Neural cell (in vitro differentiated cells): ENCODE data around the gene ZBTB44. TPM values are rescaled to one million over a fixed set of nuclear protein-coding genes. Genes with fewer than 3 reads are reported as not detected.
A peak's percentile ranks its signal among the peaks of the same experiment; 100 is the strongest.

Experiments
- H2AFZ ChIP-seq: fragments of 200-600, 300-800 bp; sonication (generic), shearing (Covaris generic); 2 replicates; pipeline ENCODE4 v1.6.0; 2014; ENCODE audit warnings: low read depth, mild to moderate bottlenecking, antibody characterized with exemption, low read length, moderate library complexity
- H3F3A ChIP-seq: fragments of 200-600 bp; shearing (Covaris generic); 2 replicates; pipeline ENCODE4 v1.6.1; 2016; ENCODE audit warnings: mild to moderate bottlenecking, moderate library complexity, mixed read lengths, antibody characterized with exemption, low read length; ENCODE audit not compliant: insufficient read depth, poor library complexity, severe bottlenecking
- H3K27ac ChIP-seq: fragments of 200-600, 300-800 bp; sonication (generic), shearing (Covaris generic); 2 replicates; pipeline ENCODE4 v1.5.1; 2014; ENCODE audit warnings: mild to moderate bottlenecking, low read length, moderate library complexity
- H3K27me3 ChIP-seq: fragments of 300-800, 200-600 bp; sonication (generic), shearing (Covaris generic); 2 replicates; pipeline ENCODE4 v1.6.0; 2014; ENCODE audit warnings: mild to moderate bottlenecking, low read depth, low read length, moderate library complexity; ENCODE audit not compliant: insufficient read depth
- H3K36me3 ChIP-seq: fragments of 300-800, 200-600 bp; sonication (generic), shearing (Covaris generic); 2 replicates; pipeline ENCODE4 v1.5.1; 2014; ENCODE audit warnings: mild to moderate bottlenecking, antibody characterized with exemption, low read length, moderate library complexity; ENCODE audit not compliant: insufficient read depth
- H3K4me2 ChIP-seq: fragments of 300-800, 200-600 bp; sonication (generic), shearing (Covaris generic); 2 replicates; pipeline ENCODE4 v1.6.0; 2014; ENCODE audit warnings: mild to moderate bottlenecking, low read length
- H3K4me3 ChIP-seq: fragments of 300-800, 200-600 bp; sonication (generic), shearing (Covaris generic); 2 replicates; pipeline ENCODE4 v1.5.1; 2014; ENCODE audit warnings: mild to moderate bottlenecking, low read length, moderate library complexity
- H3K79me2 ChIP-seq: fragments of 200-600 bp; shearing (Covaris generic); replicated peaks from 2 replicates; pipeline ENCODE4 v1.6.0; 2014; ENCODE audit warnings: mild to moderate bottlenecking, low read length, moderate library complexity; ENCODE audit not compliant: insufficient read depth
- H3K9ac ChIP-seq: fragments of 300-800, 200-600 bp; sonication (generic), shearing (Covaris generic); 2 replicates; pipeline ENCODE4 v1.6.1; 2016; ENCODE audit warnings: mild to moderate bottlenecking, low read length, mixed read lengths
- H3K9me2 ChIP-seq: fragments of 200-600 bp; shearing (Covaris generic); 2 replicates; pipeline ENCODE4 v1.6.1; 2016; ENCODE audit warnings: mild to moderate bottlenecking, low read length, mixed read lengths; ENCODE audit not compliant: insufficient read depth
- H3K9me3 ChIP-seq: fragments of 200-600, 300-800 bp; sonication (generic), shearing (Covaris generic); 2 replicates; pipeline ENCODE4 v1.6.1; 2016; ENCODE audit warnings: mild to moderate bottlenecking, mixed run types, low read length, moderate library complexity, mixed read lengths
- H4K20me1 ChIP-seq: fragments of 200-600 bp; shearing (Covaris generic); 2 replicates; pipeline ENCODE4 v1.6.1; 2016; ENCODE audit warnings: mild to moderate bottlenecking, mixed run types; ENCODE audit not compliant: insufficient read depth
- CTCF ChIP-seq: fragments of 450-650 bp; IDR thresholded peaks from 2 replicates; pipeline ENCODE4 v1.5.1; 2014; ENCODE audit warnings: antibody characterized with exemption, mild to moderate bottlenecking, moderate library complexity; ENCODE audit not compliant: poor library complexity, severe bottlenecking
- EP300 ChIP-seq: fragments of 450-650 bp; conservative IDR thresholded peaks from 2 replicates; pipeline ENCODE4 v1.6.1; 2014; ENCODE audit warnings: antibody characterized with exemption, mild to moderate bottlenecking, moderate library complexity; ENCODE audit not compliant: poor library complexity, severe bottlenecking
- EZH2 ChIP-seq: fragments of 200-600, 300-800 bp; shearing (Covaris generic), sonication (generic); IDR thresholded peaks from 2 replicates; pipeline ENCODE4 v1.6.1; 2014; ENCODE audit warnings: antibody characterized with exemption, low read length, borderline replicate concordance, mild to moderate bottlenecking; ENCODE audit not compliant: insufficient read depth, poor library complexity, severe bottlenecking
- MXI1 ChIP-seq: fragments of 450-650 bp; conservative IDR thresholded peaks from 2 replicates; pipeline ENCODE4 v1.6.1; 2014; ENCODE audit warnings: antibody characterized with exemption, mild to moderate bottlenecking; ENCODE audit not compliant: poor library complexity, severe bottlenecking
- POLR2AphosphoS5 ChIP-seq: IDR thresholded peaks from 2 replicates; pipeline ENCODE4 v1.6.1; 2012
- RAD21 ChIP-seq: fragments of 450-650 bp; conservative IDR thresholded peaks from 2 replicates; pipeline ENCODE4 v1.6.1; 2014; ENCODE audit warnings: antibody characterized with exemption, mild to moderate bottlenecking, moderate library complexity
- SMC3 ChIP-seq: fragments of 450-650 bp; conservative IDR thresholded peaks from 2 replicates; pipeline ENCODE4 v1.6.1; 2014; ENCODE audit warnings: antibody characterized with exemption, mild to moderate bottlenecking, moderate library complexity; ENCODE audit not compliant: poor library complexity
- TAF1 ChIP-seq: IDR thresholded peaks from 2 replicates; pipeline ENCODE4 v1.6.1; 2012; ENCODE audit warnings: low read depth
- polyA minus RNA-seq: library from RNA; depleted of rRNA, polyadenylated mRNA; stranded (reverse); fragments of >200 nt; gene quantifications from 2 replicates; pipeline ENCODE4 v1.2.3, GENCODE V29; 2014
- polyA plus RNA-seq: library from polyadenylated mRNA; depleted of rRNA; stranded (reverse); fragments of >200 nt; gene quantifications from 2 replicates; pipeline ENCODE4 v1.2.3, GENCODE V29; 2014
- TF ChIP-seq, protein P1 (sequence below): IDR thresholded peaks from 2 replicates; pipeline ENCODE4 v1.6.1; 2012; ENCODE audit warnings: borderline replicate concordance

The ZBTB44 gene
- polyA plus RNA-seq, result 23.3 and 24.0 TPM in 2 replicates
- polyA minus RNA-seq, result 103 and 120 TPM in 2 replicates

DNA sequence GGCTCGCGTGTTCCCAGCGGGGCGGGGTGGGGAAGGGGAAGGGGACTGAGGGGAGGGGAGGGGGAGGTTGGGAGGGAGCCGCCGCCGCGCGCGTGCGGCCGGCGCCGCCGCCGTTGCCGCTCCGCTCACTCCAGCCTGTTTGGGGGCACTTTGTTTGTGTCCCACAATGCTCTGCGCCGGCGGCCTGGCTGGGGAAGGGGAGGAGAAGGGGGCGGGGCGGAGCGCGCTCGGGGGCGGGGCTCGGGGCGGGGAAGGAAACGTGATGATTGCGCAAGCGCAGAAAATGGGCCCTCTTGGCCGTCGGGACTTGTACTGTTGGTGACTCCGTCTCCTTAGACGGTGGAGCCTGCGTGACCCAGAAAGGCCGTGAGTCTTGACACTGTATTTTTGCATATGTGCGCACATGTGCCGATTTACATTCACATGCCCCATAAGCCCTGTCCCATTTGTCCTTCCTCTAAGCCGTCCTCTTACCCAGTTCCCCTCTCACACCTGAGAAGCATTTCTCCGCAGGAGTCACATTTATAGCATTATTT, at the start of gene ZBTB44:
Gene ZBTB44 (minus strand): TSS at position 168 of the 536 bp plus-strand sequence. CDS start 53,044 bp downstream, outside the sequence.
- Histone ChIP-seq H3K4me3 (peak within 1 kb of the TSS; percentile 83), H3K9ac (peak within 1 kb of the TSS; percentile 78), H2AFZ (peak within 1 kb of the TSS; percentile 42), H3K9me2 (no peaks in the 10 kb centered on the region), H3F3A (no peaks in the 10 kb centered on the region), H3K79me2 (peaks cover 36% of the 10 kb centered on the region), H4K20me1 (no peaks in the 10 kb centered on the region), H3K4me2 (peak within 1 kb of the TSS; percentile 94), H3K27ac (peak within 1 kb of the TSS; percentile 59), H3K36me3 (no peaks in the 10 kb centered on the region), H3K27me3 (no peaks in the 10 kb centered on the region), H3K9me3 (no peaks in the 10 kb centered on the region)
- TF ChIP-seq SMC3, result no peak
- peak; percentile 78 for TF ChIP-seq POLR2AphosphoS5

- H3K9me2 ChIP-seq, result no peaks in the 10 kb centered on the region
- H3F3A ChIP-seq, result no peaks in the 10 kb centered on the region
- no peak overlapping the region for H2AFZ ChIP-seq
- no peak overlapping the region for H3K4me2 ChIP-seq
- H3K9me3 ChIP-seq, result peaks cover 5% of the 10 kb centered on the region
- TF ChIP-seq TAF1 (no peak), POLR2AphosphoS5 (no peak), EZH2 (no peak), MXI1 (no peak), CTCF (no peak), EP300 (no peak), RAD21 (no peak), SMC3 (no peak)
- TF ChIP-seq, protein P1, sequence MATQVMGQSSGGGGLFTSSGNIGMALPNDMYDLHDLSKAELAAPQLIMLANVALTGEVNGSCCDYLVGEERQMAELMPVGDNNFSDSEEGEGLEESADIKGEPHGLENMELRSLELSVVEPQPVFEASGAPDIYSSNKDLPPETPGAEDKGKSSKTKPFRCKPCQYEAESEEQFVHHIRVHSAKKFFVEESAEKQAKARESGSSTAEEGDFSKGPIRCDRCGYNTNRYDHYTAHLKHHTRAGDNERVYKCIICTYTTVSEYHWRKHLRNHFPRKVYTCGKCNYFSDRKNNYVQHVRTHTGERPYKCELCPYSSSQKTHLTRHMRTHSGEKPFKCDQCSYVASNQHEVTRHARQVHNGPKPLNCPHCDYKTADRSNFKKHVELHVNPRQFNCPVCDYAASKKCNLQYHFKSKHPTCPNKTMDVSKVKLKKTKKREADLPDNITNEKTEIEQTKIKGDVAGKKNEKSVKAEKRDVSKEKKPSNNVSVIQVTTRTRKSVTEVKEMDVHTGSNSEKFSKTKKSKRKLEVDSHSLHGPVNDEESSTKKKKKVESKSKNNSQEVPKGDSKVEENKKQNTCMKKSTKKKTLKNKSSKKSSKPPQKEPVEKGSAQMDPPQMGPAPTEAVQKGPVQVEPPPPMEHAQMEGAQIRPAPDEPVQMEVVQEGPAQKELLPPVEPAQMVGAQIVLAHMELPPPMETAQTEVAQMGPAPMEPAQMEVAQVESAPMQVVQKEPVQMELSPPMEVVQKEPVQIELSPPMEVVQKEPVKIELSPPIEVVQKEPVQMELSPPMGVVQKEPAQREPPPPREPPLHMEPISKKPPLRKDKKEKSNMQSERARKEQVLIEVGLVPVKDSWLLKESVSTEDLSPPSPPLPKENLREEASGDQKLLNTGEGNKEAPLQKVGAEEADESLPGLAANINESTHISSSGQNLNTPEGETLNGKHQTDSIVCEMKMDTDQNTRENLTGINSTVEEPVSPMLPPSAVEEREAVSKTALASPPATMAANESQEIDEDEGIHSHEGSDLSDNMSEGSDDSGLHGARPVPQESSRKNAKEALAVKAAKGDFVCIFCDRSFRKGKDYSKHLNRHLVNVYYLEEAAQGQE, result no peak
- H3K9ac ChIP-seq, result no peak overlapping the region
- H4K20me1 ChIP-seq, result no peaks in the 10 kb centered on the region
- H3K27me3 ChIP-seq, result no peaks in the 10 kb centered on the region
- H3K27ac ChIP-seq, result no peak overlapping the region
- no peaks in the 10 kb centered on the region for H3K36me3 ChIP-seq
- H3K79me2 ChIP-seq, result no peaks in the 10 kb centered on the region
- no peak overlapping the region for H3K4me3 ChIP-seq
These were observed 44.7 kb upstream of the ZBTB44 start for GRCh38 chr11:130359419-130359818.
